ENCODE measurements around the gene KCTD17.

KCTD17 gene

GRCh38 chr22:37021710-37022482 lies 29.6 kb upstream of the KCTD17 start:
- DNase-seq = no peak

GRCh38 chr22:37022483-37023337 lies 28.8 kb upstream of the KCTD17 start:
- no peak for DNase-seq

DNA sequence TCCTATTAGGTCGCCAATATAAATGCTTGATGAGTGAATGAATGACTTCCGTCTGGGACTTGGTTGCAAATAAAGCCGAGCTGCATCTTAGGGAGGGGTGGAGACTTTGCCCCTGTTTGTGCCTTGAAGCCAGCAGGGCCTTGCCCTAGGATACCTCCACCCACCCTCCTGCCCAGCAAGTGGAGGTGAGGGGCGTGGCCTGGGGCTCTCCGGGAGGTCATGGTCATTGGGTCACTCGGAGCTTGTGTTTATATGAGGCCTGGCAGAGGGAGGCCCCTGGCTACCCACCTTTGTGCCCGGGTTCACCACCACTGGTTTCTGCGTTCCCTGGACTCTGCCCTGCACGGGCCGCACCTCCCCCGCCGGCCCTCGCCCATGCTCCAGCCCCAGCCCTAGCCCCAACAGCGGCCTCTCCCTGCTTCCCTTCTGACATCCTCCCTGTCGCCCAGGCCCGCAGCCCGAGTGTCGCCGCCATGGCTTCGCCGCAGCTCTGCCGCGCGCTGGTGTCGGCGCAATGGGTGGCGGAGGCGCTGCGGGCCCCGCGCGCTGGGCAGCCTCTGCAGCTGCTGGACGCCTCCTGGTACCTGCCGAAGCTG lies 27.7 kb upstream of the KCTD17 start:
- DNase-seq = no peak

GRCh38 chr22:37024339-37025157 lies 27.0 kb upstream of the KCTD17 start:
- no peak for DNase-seq

GRCh38 chr22:37025500-37026070 lies 26.0 kb upstream of the KCTD17 start:
- no peak for DNase-seq

DNA sequence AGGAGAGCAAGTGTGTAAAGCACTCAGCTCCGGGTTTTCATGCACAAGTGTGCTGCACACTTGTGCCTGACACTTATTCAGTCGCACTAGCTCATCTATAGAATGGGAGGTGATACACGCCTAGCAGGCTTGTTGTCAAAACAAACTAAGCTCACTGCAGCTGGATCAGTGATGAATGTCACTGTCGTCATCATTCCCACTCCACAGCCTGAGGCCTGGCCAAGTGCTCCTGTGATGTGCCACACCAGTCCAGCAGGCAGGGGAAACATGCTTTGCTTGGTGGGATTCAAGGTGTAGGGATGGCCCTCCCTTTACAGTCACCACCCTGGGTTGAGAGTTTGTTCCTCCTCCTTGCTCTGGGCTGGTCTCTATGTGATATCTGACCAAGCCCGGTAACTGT lies 25.2 kb upstream of the KCTD17 start:
- DNase-seq = no peak

GRCh38 chr22:37027556-37027955 lies 24.0 kb upstream of the KCTD17 start:
- DNase-seq = no peak

- no peak for DNase-seq
Measured at GRCh38 chr22:37028692-37029674, 22.6 kb upstream of the KCTD17 start.

DNA sequence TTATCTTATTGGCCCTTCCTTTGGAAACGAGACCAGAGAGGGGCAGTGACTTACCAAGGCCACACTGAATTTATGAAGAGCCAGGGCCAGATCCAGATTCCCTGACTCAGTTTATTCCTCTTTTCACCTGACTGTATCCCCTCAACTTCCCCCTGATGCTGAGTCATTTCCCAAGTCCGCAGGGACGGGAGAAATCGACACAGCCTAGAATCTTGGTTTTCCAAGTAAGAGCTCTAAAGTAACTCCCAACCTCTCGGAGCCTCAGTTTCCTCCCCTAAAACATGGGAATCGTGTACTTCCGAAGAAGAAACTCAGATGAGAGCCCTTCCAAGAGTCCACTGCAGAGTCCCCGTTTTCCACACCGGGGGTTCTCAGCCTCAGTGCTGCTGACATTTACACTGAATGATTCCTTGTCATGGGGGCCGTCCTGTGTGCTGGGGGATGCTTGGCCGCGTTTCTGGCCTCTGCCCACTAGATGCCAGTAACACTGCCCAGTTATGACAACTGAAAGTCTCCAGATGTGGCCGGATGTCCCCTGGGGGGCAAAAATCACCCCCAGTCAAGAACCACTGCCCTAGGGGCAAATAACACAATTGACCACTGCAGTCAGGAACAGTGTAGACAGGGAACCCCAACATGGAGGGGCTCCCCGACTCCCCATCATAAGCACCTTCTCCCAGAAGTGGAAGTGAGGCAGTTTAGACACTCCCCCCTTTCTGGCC lies 20.8 kb upstream of the KCTD17 start:
- DNase-seq = no peak

DNA sequence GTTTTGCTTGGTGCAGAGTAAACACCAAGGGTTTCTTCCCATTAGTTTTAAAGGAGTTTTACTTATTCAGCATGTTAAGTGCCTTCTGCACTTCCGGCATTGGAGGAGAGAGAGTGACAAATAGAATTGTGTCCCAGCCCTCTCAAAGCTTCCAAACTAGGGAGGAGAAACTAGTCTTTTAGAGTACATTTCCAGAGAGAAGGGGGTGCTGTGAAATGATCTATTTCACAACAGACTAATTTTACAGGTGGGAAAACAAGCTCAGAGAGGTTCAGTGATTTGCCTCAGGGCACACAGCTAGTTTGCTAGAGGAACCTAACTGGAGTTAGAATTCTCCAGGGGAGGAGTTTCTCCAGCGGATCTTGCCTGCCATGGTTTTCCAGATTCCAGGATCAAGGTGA lies 19.4 kb upstream of the KCTD17 start:
- no peak for DNase-seq

DNA sequence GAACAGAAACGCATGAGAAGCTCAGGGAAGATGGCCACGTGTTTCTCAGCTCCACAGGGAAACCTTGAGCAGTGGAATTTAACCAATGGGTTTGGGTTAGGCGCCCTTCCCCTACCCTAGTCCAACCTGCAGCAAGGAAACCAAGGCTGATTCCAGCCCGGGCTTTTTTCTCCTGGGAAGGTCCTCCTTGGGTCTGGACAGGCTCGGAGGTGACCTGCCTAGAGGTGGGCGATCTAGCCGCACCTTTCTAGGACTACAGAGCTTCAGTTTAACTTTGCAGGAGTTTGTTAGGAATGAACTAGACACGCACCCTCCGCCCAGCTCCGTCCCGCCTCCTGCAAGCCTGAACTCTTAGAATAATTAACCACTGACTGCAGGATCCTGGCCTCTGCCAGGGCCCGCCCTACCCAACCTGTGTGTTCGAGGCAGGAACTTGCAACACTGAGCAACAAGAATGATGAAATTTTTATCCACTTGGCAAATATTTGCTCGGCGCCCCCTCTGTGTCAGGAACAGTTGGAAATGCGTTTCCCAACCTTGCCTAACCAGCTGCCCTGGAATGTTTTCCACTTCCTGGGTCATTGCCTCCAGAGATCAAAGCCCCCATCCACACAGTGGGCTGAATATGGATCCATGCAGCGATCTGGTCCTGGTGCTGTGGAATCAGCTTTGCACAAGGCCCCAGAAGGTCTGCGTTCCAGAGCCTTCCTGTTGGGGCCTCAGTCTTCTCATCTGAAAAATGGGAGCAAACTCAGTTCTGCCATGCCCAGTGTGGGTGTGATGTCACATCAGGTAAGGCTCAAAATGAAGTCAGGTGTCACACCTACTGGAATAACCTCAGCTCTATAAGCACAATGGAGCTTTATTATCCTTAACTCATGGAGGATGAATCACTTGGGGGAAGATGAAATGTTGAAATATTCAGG lies 18.7 kb upstream of the KCTD17 start:
- no peak for DNase-seq

DNA sequence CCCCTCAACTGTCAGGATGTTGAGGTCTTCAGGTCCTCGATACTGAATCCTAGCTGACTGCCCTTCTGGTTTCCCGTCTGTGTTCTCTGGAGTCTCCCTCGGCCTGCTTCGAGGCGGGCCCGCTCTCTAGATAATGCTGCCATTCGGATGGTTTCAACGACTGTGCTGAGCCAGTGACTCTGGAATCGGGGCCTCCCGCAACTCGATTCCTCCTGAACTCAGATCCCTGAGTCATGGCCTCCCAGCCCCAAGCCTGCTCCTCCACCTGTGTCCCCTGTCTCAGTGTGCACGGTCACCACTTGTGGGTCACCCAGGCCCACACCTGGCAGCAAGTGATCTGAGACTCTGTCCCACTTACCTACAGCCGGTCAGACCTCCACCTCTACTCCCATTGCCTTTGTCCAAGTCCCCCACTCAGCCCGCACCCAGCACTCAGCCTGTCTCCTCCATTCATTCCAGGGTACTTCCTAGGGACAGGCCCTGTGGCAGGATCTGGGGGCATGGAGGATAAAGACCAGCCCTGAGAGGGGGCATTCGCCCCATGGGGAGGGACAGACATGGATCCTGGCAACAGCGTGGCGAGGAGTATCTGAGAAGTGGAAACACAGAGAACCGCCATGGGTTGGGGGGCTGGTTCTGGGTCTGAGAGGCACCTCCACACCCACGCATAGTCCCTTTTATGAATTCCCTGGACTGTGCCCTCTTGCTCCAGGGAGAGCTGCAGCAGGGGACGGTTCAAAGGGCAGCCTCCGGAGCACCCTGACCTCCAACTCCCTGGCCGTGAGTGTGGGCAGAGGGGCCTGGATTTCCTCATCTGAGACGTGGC lies 17.7 kb upstream of the KCTD17 start:
- no peak for DNase-seq

DNA sequence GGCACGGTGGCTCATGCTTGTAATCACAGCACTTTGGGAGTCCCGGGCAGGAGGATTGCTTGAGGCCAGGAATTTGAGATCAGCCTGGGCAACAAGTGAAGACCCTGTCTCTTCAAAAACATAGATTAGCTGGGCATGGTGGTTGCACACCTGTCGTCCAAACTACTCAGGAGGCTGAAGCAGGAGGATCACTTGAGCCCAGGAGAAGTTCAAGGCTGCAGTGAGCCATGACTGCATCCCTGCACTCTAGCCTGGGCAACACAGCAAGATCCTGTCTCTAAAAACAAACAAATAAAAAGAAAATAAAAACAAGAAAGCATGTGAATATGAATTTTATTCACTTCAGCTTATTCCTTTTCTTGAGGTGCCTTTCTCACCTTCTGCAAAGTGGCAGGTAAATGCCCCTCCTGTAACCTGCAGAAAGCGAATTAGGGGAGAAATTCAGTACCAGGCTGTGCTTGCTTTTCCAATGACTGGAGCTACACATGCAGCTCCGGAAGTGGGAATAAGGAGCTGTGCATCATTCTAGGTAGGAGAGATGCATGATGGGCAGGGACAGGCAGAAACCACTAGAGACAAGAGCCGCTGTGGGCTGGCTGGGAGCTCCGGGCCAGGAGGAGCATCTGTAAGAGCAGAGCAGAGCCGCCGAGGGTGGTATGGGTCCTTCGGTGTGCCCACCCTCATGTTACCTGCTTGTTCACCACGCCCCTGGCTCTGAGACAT lies 14.7 kb upstream of the KCTD17 start:
- DNase-seq = no peak

- no peak for DNase-seq
Measured at GRCh38 chr22:37037669-37038068, 13.9 kb upstream of the KCTD17 start.

GRCh38 chr22:37039466-37039865 lies 12.1 kb upstream of the KCTD17 start:
- DNase-seq = no peak

GRCh38 chr22:37043209-37043827 lies 8.2 kb upstream of the KCTD17 start:
- DNase-seq = no peak

GRCh38 chr22:37043828-37044538 lies 7.6 kb upstream of the KCTD17 start:
- DNase-seq = no peak

Data from GOT3 (cell line).